Endothelial cell of umbilical vein (primary cell): ENCODE data around the gene CBLC.

ENCODE experiments used
- POLR2A ChIP-seq: IDR thresholded peaks from 2 replicates; pipeline ENCODE4 v1.6.1; 2012; ENCODE audit warnings: low read depth, mild to moderate bottlenecking, control low read depth, low read length
- TF ChIP-seq, protein P1 (sequence below), 2 donors: IDR thresholded peaks; 1 replicate in 1 of 2; 2 replicates in 1 of 2; pipeline ENCODE4 v1.5.1; 2011; ENCODE audit warnings: low read length in 2 of 2, mild to moderate bottlenecking in 2 of 2, moderate library complexity in 2 of 2, control low read depth in 1 of 2, inconsistent platforms in 1 of 2, low read depth in 1 of 2; ENCODE audit not compliant: insufficient read depth in 1 of 2; ENCODE audit errors: extremely low read depth in 1 of 2

DNA sequence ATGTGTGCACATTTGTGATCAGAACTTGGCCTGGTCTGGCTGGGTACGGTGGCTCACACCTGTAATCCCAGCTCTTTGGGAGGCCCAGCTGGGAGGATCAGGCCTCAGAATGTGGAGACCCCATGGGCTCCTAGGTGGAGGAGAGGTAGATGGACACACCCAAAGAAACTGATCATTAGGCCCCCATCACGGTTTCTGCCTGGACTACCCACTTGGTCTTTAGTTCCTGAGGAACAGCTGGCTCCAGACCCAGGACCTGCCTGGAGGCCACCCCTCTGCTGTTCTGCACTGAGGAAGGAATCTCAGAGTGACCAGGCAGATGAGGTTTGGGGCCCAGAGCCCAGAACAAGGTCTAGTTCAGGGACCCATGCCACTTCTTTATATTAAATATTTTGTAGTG is 1.5 kb downstream of the CBLC start:
- TF ChIP-seq, protein P1, sequence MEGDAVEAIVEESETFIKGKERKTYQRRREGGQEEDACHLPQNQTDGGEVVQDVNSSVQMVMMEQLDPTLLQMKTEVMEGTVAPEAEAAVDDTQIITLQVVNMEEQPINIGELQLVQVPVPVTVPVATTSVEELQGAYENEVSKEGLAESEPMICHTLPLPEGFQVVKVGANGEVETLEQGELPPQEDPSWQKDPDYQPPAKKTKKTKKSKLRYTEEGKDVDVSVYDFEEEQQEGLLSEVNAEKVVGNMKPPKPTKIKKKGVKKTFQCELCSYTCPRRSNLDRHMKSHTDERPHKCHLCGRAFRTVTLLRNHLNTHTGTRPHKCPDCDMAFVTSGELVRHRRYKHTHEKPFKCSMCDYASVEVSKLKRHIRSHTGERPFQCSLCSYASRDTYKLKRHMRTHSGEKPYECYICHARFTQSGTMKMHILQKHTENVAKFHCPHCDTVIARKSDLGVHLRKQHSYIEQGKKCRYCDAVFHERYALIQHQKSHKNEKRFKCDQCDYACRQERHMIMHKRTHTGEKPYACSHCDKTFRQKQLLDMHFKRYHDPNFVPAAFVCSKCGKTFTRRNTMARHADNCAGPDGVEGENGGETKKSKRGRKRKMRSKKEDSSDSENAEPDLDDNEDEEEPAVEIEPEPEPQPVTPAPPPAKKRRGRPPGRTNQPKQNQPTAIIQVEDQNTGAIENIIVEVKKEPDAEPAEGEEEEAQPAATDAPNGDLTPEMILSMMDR (IDR thresholded peaks at IDR 0.05; ENCODE audit: extremely low read depth in 1 of 2, insufficient read depth in 1 of 2, low read depth in 1 of 2, low read length in 2 of 2), result no peak
- TF ChIP-seq POLR2A, result no peak
